Immature natural killer cell (primary cell): ENCODE measurements around the gene FBXL16. TPM values are rescaled to one million over a fixed set of nuclear protein-coding genes. Genes with fewer than 3 reads are reported as not detected.
A peak's percentile ranks its signal among the peaks of the same experiment; 100 is the strongest.

Source experiments
- DNase-seq, 3 donors: peaks; one replicate each; pipeline ENCODE4 v3.0.0; 2022; ENCODE audit warnings: mixed read lengths in 1 of 3
- H3K27ac Mint-ChIP-seq, 6 donors: one replicate each; pipeline ENCODE4 v1.8.0; 2020; ENCODE audit warnings: mixed read lengths in 6 of 6, mild to moderate bottlenecking in 5 of 6, inconsistent platforms in 4 of 6, moderate library complexity in 3 of 6
- H3K27me3 Mint-ChIP-seq, 3 donors: one replicate each; pipeline ENCODE4 v1.8.0; 2020 to 2021; ENCODE audit warnings: low read depth in 3 of 3, mild to moderate bottlenecking in 3 of 3, mixed read lengths in 3 of 3, moderate library complexity in 3 of 3, inconsistent platforms in 1 of 3
- H3K36me3 Mint-ChIP-seq, 3 donors: one replicate each; pipeline ENCODE4 v1.8.0; 2020; ENCODE audit warnings: mixed read lengths in 3 of 3, inconsistent platforms in 2 of 3, mild to moderate bottlenecking in 2 of 3
- H3K4me1 Mint-ChIP-seq, 2 donors: one replicate each; pipeline ENCODE4 v1.8.0; 2020; ENCODE audit warnings: inconsistent platforms in 2 of 2, mild to moderate bottlenecking in 2 of 2, mixed read lengths in 2 of 2, moderate library complexity in 1 of 2
- H3K4me3 Mint-ChIP-seq, 5 donors: one replicate each; pipeline ENCODE4 v1.8.0; 2020; ENCODE audit warnings: mild to moderate bottlenecking in 5 of 5, mixed read lengths in 5 of 5, inconsistent platforms in 3 of 5, moderate library complexity in 3 of 5
- H3K9me3 Mint-ChIP-seq, 6 donors: one replicate each; pipeline ENCODE4 v1.8.0; 2020; ENCODE audit warnings: mild to moderate bottlenecking in 6 of 6, mixed read lengths in 6 of 6, inconsistent platforms in 4 of 6, moderate library complexity in 3 of 6
- polyA plus RNA-seq, 3 donors: library from polyadenylated mRNA; unstranded; fragments of 300-500 nt; fragmentation: Illumina TruSeq; gene quantifications; one replicate each; pipeline ENCODE4 v1.2.3, GENCODE V29; 2021

Gene FBXL16
- polyA plus RNA-seq, 3 donors from 2014 or later = 0.20 TPM; not detected in 2

DNA sequence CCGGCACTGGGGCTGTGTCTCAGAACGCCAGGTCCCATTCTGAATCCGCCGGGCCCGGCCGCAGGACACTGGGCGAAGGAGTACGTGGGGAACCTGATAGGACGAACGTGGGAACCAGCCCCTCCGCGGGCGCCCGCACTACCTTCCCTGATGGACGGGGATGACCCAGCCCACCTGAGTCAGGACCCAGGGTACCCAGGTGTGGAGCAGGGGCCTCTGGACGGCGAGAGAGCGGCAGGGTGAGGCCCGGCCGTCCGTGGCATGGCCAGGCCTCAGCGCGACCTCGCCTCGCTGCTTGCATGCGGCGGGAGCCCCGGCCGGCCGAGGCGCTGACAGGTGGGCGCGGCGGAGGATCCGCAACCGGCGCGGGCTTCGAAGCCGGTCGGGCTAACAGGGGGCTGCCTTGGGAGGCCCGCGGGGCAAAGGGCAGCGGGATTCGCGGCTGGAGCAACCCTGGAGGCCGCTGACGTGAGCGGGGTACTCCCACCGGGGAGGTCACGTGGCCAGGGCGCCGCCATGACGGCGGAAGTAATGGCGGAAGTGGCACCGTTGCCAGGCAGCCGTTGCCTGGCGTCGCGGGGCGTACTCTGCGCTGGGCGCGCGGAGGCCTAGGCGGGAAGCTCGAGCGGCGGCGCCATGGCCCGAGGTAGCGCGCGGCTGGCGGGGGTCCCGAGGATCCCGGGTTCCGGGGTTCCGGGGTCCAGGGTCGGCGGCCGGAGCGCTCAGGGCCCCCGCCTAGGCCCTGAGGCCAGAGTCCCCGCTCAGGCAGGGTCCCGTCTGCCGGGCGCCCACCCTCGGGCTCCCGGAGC lies 56.6 kb downstream of the FBXL16 start, which contains the start of gene WDR90:
TSS of gene WDR90 (plus strand) at position 585 of the 809 bp plus-strand sequence. CDS start at position 637, 52 bp downstream.
- H3K36me3 Mint-ChIP-seq = no peaks in the 10 kb centered on the region
- peak; percentile 88 to 91 (median 89) for DNase-seq
- H3K4me3 Mint-ChIP-seq = peak within 1 kb of the TSS; percentile 62 to 77 (median 71)
- no peaks in the 10 kb centered on the region for H3K9me3 Mint-ChIP-seq
- peak within 1 kb of the TSS in 4 of 6 donors; percentile 57 to 86 (median 66) for H3K27ac Mint-ChIP-seq
- H3K4me1 Mint-ChIP-seq = peaks cover 0 to 9% of the 10 kb centered on the region in 2 donors
- H3K27me3 Mint-ChIP-seq = peaks cover 0 to 3% (median 2%) of the 10 kb centered on the region in 3 donors

DNA sequence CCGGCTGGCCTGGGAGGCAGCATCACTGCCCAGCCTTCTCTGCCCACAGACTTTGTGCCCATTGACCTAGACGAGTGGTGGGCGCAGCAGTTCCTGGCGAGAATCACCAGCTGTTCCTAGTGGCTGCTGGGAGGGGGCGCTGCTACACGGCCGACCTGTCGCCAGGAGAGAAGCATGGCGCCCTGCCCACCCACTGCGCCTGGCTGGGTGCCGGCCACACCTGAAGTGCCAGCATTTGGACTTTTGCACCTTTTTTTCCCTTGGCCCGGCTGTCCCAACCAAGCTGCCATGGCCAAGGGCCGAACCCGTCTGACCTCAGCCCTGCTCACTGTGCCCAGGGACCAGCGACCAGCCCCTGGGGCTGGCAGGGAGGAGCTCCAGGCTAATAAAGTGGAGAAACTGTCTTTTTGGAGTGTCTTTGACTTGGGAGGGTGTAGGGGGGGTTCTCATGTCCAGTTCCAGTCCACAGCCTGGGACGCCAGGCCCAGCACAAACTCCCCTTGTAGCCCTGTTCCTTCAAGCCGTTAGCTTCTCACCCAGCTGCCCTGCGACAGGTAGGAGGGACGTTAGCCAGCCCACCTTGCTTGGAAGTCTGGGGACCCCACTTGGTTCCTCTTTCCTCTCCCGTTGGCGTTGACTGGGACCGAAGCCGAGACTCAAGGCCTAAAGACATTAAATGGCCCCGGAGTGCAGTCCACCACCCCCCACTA lies 57.4 kb downstream of the FBXL16 start:
- Mint-ChIP-seq H3K36me3 (no peaks in the 10 kb centered on the region), H3K4me1 (peaks cover 0 to 10% of the 10 kb centered on the region in 2 donors), H3K27me3 (peaks cover 0 to 3% (median 2%) of the 10 kb centered on the region in 3 donors), H3K27ac (peak overlapping the region in 4 of 6 donors; percentile 45 to 86 (median 66)), H3K9me3 (no peaks in the 10 kb centered on the region), H3K4me3 (peak overlapping the region; percentile 38 to 71 (median 69))
- no peak for DNase-seq

DNA sequence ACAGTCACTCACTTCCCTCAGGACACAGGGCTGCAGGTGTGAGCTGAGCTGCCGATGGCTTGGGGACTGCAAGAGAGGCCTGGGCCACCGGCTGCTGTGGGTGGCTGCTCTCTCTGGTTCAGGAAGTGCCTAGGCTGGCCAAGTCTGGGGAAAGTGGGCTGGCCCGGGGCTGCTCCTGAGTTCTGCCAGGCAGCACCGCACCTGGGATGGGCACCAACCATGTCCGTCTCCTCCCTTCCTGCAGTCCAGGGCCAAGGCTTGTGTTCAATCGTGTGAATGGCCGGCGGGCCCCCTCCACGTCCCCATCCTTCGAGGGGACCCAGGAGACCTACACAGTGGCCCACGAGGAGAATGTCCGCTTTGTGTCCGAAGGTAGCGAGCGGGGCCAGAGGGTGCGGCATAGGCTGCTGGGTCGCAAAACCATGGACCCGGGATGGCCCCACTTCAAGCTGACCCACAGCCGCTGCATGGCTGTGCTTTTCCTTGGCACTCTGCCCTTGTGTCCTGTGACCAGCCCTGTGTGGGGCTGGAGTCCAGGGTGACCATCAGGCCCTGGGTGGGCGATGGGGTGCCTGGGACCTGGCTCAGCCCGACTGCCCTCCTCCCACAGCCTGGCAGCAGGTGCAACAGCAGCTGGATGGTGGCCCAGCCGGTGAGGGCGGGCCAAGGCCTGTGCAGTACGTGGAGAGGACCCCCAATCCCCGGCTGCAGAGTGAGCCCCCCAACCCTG lies 58.3 kb downstream of the FBXL16 start:
- no peaks in the 10 kb centered on the region for H3K9me3 Mint-ChIP-seq
- no peak for DNase-seq
- H3K4me1 Mint-ChIP-seq = peaks cover 0 to 13% of the 10 kb centered on the region in 2 donors
- peaks cover 0 to 3% (median 2%) of the 10 kb centered on the region in 3 donors for H3K27me3 Mint-ChIP-seq
- H3K36me3 Mint-ChIP-seq = no peaks in the 10 kb centered on the region
- H3K4me3 Mint-ChIP-seq = peak overlapping the region in 2 of 5 donors; percentile 24 to 26
- no peak overlapping the region for H3K27ac Mint-ChIP-seq

DNA sequence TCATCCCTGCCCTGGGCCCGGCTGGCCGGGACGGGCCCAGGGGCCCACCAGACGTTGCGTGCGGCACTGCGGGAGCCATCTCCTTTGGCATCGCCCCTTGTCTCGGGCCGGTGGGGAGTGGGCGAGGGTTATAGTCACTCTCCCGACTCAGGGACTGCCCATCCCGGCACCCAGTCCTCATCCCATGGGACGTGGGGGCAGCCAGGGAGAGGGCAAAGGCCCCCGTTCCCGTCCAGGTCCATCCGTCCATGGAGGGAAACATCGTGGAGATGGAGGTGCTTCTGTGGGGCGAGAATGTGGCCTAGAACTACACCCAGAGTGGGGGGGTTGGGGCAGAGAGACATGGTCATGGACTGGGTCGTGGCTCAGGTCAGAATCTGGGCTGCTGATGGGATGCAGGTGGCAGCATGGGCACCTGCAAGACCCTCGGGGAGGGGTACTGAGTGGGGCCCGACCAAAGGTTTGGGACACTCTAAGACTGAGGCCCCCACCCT lies 58.9 kb downstream of the FBXL16 start:
- peaks cover 0 to 3% (median 2%) of the 10 kb centered on the region in 3 donors for H3K27me3 Mint-ChIP-seq
- peaks cover 0 to 13% of the 10 kb centered on the region in 2 donors for H3K4me1 Mint-ChIP-seq
- no peak overlapping the region for H3K27ac Mint-ChIP-seq
- H3K36me3 Mint-ChIP-seq = no peaks in the 10 kb centered on the region
- no peak for DNase-seq
- H3K4me3 Mint-ChIP-seq = no peak overlapping the region
- H3K9me3 Mint-ChIP-seq = no peaks in the 10 kb centered on the region

DNA sequence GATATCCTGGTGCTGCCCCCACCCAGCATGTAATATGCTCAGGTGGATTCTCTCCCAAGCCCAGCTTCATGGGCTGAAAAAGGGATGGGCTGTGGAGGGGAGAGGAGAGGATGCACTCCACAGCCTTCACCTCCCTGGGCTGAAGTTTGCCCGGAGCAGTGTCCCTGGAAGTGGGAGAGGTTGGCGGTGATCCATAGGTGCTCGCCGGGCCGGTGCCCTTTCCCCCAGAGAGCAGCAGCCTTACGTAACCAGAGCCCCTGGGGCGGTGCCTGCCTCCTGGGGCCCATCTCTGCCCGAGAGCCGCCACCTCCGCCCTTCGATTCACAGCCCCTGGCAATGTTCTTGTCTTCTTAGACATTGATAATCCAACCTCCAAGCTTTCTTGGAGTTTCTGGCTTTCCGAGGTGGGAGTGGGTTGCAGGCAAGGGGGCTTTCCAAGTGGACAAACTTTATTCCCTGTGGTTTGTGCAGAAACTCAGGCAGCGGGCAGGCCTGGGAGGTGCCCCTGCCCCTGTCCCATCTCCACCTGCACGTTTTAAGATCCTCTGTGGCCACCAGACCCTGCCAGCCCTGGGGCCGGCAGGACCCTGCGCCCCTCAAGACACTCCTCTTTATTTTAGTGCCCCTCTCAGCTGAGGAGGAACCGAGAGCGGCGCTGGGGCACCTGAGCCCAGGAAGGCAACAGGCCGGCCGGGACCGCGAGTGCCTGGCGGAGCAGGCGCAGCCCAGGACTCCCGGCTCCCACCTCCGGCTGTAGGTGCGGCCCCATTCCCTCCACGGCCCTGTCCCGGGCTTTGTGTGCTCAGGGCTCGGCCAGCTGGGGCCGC lies 59.5 kb downstream of the FBXL16 start:
- H3K27ac Mint-ChIP-seq = no peak overlapping the region
- H3K9me3 Mint-ChIP-seq = no peaks in the 10 kb centered on the region
- no peak overlapping the region for H3K4me3 Mint-ChIP-seq
- peaks cover 0 to 13% of the 10 kb centered on the region in 2 donors for H3K4me1 Mint-ChIP-seq
- H3K36me3 Mint-ChIP-seq = no peaks in the 10 kb centered on the region
- H3K27me3 Mint-ChIP-seq = peaks cover 0 to 3% (median 2%) of the 10 kb centered on the region in 3 donors
- no peak for DNase-seq

DNA sequence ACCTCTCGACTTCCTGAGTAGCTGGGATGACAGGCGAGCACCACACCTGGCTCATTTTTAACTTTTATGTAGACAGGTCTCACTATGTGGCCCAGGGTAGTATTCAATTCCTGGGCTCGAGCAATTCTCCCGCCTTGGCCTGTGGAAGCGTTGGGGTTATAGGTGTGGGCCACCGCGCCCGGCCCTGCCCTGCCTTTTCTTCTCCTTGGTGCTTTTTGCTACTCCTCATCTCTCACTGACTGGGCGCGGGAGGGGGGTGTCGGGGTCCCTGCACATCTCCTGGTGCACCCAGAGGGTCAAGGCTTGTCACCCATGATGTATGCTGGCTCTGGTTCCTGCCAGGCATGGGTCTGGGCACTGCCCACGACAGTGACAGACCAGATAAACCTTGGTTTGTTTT lies 61.0 kb downstream of the FBXL16 start:
- Mint-ChIP-seq H3K27me3 (peaks cover 0 to 2% (median 2%) of the 10 kb centered on the region in 3 donors), H3K9me3 (no peaks in the 10 kb centered on the region), H3K4me1 (peaks cover 0 to 16% of the 10 kb centered on the region in 2 donors), H3K4me3 (peak overlapping the region in 3 of 5 donors; percentile 15 to 38 (median 18)), H3K27ac (no peak overlapping the region), H3K36me3 (no peaks in the 10 kb centered on the region)
- DNase-seq = no peak

DNA sequence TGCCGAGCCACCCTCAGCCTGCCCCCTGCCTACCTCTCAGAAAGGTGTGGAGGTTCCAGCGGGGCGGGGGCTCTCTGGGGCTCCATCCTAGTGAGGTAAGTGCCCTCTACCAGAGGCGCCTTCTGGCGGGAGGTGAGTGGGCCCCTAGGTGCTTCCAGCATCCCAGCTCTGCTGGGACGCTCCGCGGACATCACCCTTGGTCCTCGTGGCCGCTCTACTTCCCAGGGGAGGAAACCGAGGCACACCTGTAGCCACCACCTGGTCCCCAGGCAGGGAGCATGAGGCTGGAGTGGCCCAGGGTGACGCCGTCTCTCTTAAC lies 62.6 kb downstream of the FBXL16 start:
- Mint-ChIP-seq H3K27ac (no peak overlapping the region), H3K36me3 (no peaks in the 10 kb centered on the region), H3K4me3 (peak overlapping the region; percentile 45 to 74 (median 58)), H3K9me3 (no peaks in the 10 kb centered on the region), H3K4me1 (peaks cover 0 to 11% of the 10 kb centered on the region in 2 donors), H3K27me3 (peaks cover 0 to 2% (median 0%) of the 10 kb centered on the region in 3 donors)
- no peak for DNase-seq

Other genes starting within 250 kb of the FBXL16 start
- 10 to 100 TPM in 2 of 3 donors, 1 to 10 TPM in 1; 9.2 to 30.7 (median 10.1) TPM for gene CAPN15, start 178.1 kb downstream of the FBXL16 start, polyA plus RNA-seq
- not detected for gene PRR35, start 145.4 kb downstream of the FBXL16 start, polyA plus RNA-seq
- under 1 TPM in 2 of 3 donors, not detected in 1; 0.42 to 0.61 TPM for gene NHLRC4, start 138.8 kb downstream of the FBXL16 start, polyA plus RNA-seq
- 10 to 100 TPM; 10.5 to 17.7 (median 12.6) TPM for gene PIGQ, start 135.8 kb downstream of the FBXL16 start, polyA plus RNA-seq
- gene RAB40C, start 115.7 kb downstream of the FBXL16 start, polyA plus RNA-seq = 10 to 100 TPM in 1 of 3 donors, 1 to 10 TPM in 2; 4.6 to 17.5 (median 5.8) TPM
- gene WFIKKN1, start 74.8 kb downstream of the FBXL16 start, polyA plus RNA-seq = under 1 TPM in 2 of 3 donors, not detected in 1; 0.17 to 0.19 TPM
- 100 to 1,000 TPM in 1 of 3 donors, 10 to 100 TPM in 2; 89.3 to 128 (median 93.9) TPM for gene METTL26, start 69.5 kb downstream of the FBXL16 start, polyA plus RNA-seq
- gene MCRIP2, start 64.0 kb downstream of the FBXL16 start, polyA plus RNA-seq = 10 to 100 TPM; 16.8 to 36.3 (median 22.8) TPM
- 1 to 10 TPM in 2 of 3 donors, not detected in 1; 1.2 to 2.4 TPM for gene WDR90, start 56.4 kb downstream of the FBXL16 start, polyA plus RNA-seq
- gene RHOT2, start 37.7 kb downstream of the FBXL16 start, polyA plus RNA-seq = 10 to 100 TPM; 36.8 to 53.3 (median 43.0) TPM
- gene RHBDL1, start 30.1 kb downstream of the FBXL16 start, polyA plus RNA-seq = not detected
- 100 to 1,000 TPM; 183 to 225 (median 194) TPM for gene STUB1, start 25.4 kb downstream of the FBXL16 start, polyA plus RNA-seq
- 10 to 100 TPM; 38.3 to 63.5 (median 47.4) TPM for gene JMJD8, start 21.5 kb downstream of the FBXL16 start, polyA plus RNA-seq
- 10 to 100 TPM in 1 of 3 donors, 1 to 10 TPM in 2; 4.9 to 15.1 (median 5.2) TPM for gene WDR24, start 15.4 kb downstream of the FBXL16 start, polyA plus RNA-seq
- 10 to 100 TPM; 29.6 to 61.7 (median 45.4) TPM for gene METRN, start 9.3 kb upstream of the FBXL16 start, polyA plus RNA-seq
- 100 to 1,000 TPM in 1 of 3 donors, 10 to 100 TPM in 2; 71.7 to 110 (median 94.1) TPM for gene ANTKMT, start 15.3 kb upstream of the FBXL16 start, polyA plus RNA-seq
- gene CCDC78, start 20.6 kb upstream of the FBXL16 start, polyA plus RNA-seq = 1 to 10 TPM in 2 of 3 donors, under 1 TPM in 1; 0.34 to 1.7 (median 1.4) TPM
- 10 to 100 TPM in 1 of 3 donors, 1 to 10 TPM in 2; 6.4 to 12.0 (median 9.1) TPM for gene HAGHL, start 21.3 kb upstream of the FBXL16 start, polyA plus RNA-seq
- 10 to 100 TPM in 2 of 3 donors, 1 to 10 TPM in 1; 4.6 to 25.5 (median 17.5) TPM for gene CIAO3, start 35.2 kb upstream of the FBXL16 start, polyA plus RNA-seq
- not detected for gene MSLN, start 54.9 kb upstream of the FBXL16 start, polyA plus RNA-seq
- 10 to 100 TPM; 23.9 to 49.9 (median 27.7) TPM for gene RPUSD1, start 82.6 kb upstream of the FBXL16 start, polyA plus RNA-seq
- 1 to 10 TPM in 2 of 3 donors, not detected in 1; 6.3 to 9.2 TPM for gene CHTF18, start 82.8 kb upstream of the FBXL16 start, polyA plus RNA-seq
- gene GNG13, start 94.9 kb upstream of the FBXL16 start, polyA plus RNA-seq = not detected